OCI-LY3 (cell line): ENCODE results near the gene EXOSC10.

Source experiments
- EZH2phosphoT487 ChIP-seq: fragments of 200-600 bp; shearing (Covaris generic); IDR thresholded peaks from 2 replicates; pipeline ENCODE4 v1.6.1; 2018; ENCODE audit warnings: antibody characterized with exemption, mixed run types, low read depth
- TF ChIP-seq, protein P1 (sequence below): fragments of 200-600, 300-600 bp; sonication (generic); IDR thresholded peaks from 2 replicates; pipeline ENCODE4 v1.5.1; 2014; ENCODE audit warnings: antibody characterized with exemption, low read length, low read depth

DNA sequence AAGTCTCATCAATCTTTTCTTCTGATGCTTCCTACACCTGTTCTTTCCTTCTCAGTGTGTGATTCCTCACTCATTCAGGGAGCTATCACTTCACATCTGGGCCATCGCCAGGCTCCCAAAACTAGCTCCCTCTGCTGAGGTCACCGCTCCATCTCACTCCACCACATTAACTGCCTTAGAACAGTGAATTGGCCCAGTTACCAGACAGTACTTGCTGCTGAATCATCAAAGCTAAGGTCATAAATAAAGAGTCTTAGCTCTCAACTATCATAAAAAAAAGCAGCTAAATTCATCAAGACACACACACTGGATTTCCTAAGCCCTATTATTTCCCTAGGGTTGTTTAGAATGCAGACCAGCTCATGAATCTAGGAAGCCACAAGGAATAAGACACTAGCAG lies 21.0 kb downstream of the EXOSC10 start:
- TF ChIP-seq, protein P1, sequence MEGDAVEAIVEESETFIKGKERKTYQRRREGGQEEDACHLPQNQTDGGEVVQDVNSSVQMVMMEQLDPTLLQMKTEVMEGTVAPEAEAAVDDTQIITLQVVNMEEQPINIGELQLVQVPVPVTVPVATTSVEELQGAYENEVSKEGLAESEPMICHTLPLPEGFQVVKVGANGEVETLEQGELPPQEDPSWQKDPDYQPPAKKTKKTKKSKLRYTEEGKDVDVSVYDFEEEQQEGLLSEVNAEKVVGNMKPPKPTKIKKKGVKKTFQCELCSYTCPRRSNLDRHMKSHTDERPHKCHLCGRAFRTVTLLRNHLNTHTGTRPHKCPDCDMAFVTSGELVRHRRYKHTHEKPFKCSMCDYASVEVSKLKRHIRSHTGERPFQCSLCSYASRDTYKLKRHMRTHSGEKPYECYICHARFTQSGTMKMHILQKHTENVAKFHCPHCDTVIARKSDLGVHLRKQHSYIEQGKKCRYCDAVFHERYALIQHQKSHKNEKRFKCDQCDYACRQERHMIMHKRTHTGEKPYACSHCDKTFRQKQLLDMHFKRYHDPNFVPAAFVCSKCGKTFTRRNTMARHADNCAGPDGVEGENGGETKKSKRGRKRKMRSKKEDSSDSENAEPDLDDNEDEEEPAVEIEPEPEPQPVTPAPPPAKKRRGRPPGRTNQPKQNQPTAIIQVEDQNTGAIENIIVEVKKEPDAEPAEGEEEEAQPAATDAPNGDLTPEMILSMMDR = no peak
- TF ChIP-seq EZH2phosphoT487 = no peak
